ENCODE data around the gene ADAM12. TPM values are rescaled to one million over a fixed set of nuclear protein-coding genes. Genes with fewer than 3 reads are reported as not detected.

The ADAM12 gene
- total and polyA plus RNA-seq, 2 experiments from 2014 or later, result 0.13 to 0.87 TPM

DNA sequence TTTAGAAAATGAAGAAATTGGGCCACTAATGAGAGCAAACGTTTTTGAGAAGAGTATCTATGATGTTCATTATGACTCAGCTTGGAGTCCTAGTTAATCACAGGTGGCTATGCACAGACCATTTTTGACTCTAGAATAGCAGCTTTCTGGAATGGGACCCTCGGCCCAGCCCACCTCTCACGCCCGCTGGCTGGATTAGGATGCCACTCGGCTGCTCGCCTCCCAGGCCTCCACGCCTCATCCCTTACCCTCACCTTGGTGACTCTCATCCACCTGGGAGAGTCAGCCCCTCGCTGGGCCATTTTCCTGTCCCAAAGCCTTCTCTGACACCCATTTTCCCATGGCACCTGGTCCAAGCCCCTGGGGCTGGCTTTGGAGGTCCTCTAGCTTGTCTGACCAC, 173.6 kb downstream of the ADAM12 start:
- Histone ChIP-seq H3K27ac (ENCODE audit: low read depth) (no peak overlapping the region), H3K4me2 (no peak overlapping the region), H3F3A (replicated peaks; ENCODE audit: low read depth) (no peaks in the 10 kb centered on the region), H3K36me3 (ENCODE audit: insufficient read depth) (no peaks in the 10 kb centered on the region), H3K4me3 (no peak overlapping the region), H3K4me1 (ENCODE audit: insufficient read depth) (no peaks in the 10 kb centered on the region), H4K20me1 (replicated peaks; ENCODE audit: insufficient read depth) (no peaks in the 10 kb centered on the region), H2AFZ (no peak overlapping the region), H3K9me2 (ENCODE audit: insufficient read depth) (0 out of 2 replicates have a peak, but pooled peaks cover 8% of the 10 kb centered on the region), H3K79me2 (replicated peaks; ENCODE audit: insufficient read depth) (no peaks in the 10 kb centered on the region), H3K27me3 (ENCODE audit: insufficient read depth) (no peaks in the 10 kb centered on the region)
- ATAC-seq, result no peak
- H3K27ac Mint-ChIP-seq, result no peak overlapping the region; the same call in 1 of the 2 replicates
- no peak for DNase-seq (ENCODE audit: low spot score)
- no peaks in the 10 kb centered on the region for H3K36me3 Mint-ChIP-seq (ENCODE audit: low read depth)
- no peak overlapping the region for H3K4me3 Mint-ChIP-seq
- TF ChIP-seq CREB1 (CRISPR knock-in tag; IDR thresholded peaks at IDR 0.05; ENCODE audit: low read depth), result no peak
- no peak for TF ChIP-seq EZH2phosphoT487 (IDR thresholded peaks at IDR 0.05; ENCODE audit: unreplicated experiment)
- TF ChIP-seq ZNF331 (CRISPR knock-in tag; IDR thresholded peaks at IDR 0.05; ENCODE audit: low read depth), result no peak
- TF ChIP-seq, protein P1, sequence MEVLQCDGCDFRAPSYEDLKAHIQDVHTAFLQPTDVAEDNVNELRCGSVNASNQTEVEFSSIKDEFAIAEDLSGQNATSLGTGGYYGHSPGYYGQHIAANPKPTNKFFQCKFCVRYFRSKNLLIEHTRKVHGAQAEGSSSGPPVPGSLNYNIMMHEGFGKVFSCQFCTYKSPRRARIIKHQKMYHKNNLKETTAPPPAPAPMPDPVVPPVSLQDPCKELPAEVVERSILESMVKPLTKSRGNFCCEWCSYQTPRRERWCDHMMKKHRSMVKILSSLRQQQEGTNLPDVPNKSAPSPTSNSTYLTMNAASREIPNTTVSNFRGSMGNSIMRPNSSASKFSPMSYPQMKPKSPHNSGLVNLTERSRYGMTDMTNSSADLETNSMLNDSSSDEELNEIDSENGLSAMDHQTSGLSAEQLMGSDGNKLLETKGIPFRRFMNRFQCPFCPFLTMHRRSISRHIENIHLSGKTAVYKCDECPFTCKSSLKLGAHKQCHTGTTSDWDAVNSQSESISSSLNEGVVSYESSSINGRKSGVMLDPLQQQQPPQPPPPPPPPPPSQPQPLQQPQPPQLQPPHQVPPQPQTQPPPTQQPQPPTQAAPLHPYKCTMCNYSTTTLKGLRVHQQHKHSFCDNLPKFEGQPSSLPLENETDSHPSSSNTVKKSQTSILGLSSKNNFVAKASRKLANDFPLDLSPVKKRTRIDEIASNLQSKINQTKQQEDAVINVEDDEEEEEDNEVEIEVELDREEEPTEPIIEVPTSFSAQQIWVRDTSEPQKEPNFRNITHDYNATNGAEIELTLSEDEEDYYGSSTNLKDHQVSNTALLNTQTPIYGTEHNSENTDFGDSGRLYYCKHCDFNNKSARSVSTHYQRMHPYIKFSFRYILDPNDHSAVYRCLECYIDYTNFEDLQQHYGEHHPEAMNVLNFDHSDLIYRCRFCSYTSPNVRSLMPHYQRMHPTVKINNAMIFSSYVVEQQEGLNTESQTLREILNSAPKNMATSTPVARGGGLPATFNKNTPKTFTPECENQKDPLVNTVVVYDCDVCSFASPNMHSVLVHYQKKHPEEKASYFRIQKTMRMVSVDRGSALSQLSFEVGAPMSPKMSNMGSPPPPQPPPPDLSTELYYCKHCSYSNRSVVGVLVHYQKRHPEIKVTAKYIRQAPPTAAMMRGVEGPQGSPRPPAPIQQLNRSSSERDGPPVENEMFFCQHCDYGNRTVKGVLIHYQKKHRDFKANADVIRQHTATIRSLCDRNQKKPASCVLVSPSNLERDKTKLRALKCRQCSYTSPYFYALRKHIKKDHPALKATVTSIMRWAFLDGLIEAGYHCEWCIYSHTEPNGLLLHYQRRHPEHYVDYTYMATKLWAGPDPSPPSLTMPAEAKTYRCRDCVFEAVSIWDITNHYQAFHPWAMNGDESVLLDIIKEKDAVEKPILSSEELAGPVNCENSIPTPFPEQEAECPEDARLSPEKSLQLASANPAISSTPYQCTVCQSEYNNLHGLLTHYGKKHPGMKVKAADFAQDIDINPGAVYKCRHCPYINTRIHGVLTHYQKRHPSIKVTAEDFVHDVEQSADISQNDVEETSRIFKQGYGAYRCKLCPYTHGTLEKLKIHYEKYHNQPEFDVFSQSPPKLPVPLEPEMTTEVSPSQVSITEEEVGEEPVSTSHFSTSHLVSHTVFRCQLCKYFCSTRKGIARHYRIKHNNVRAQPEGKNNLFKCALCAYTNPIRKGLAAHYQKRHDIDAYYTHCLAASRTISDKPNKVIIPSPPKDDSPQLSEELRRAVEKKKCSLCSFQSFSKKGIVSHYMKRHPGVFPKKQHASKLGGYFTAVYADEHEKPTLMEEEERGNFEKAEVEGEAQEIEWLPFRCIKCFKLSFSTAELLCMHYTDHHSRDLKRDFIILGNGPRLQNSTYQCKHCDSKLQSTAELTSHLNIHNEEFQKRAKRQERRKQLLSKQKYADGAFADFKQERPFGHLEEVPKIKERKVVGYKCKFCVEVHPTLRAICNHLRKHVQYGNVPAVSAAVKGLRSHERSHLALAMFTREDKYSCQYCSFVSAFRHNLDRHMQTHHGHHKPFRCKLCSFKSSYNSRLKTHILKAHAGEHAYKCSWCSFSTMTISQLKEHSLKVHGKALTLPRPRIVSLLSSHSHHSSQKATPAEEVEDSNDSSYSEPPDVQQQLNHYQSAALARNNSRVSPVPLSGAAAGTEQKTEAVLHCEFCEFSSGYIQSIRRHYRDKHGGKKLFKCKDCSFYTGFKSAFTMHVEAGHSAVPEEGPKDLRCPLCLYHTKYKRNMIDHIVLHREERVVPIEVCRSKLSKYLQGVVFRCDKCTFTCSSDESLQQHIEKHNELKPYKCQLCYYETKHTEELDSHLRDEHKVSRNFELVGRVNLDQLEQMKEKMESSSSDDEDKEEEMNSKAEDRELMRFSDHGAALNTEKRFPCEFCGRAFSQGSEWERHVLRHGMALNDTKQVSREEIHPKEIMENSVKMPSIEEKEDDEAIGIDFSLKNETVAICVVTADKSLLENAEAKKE (CRISPR knock-in tag; IDR thresholded peaks at IDR 0.05), result no peak
- no peak for TF ChIP-seq ETS1 (IDR thresholded peaks at IDR 0.05)
- no peak for TF ChIP-seq EZH2 (IDR thresholded peaks at IDR 0.05; ENCODE audit: low read depth, unreplicated experiment)
- no peak for TF ChIP-seq POLR2AphosphoS5 (IDR thresholded peaks at IDR 0.05; ENCODE audit: low read depth)
- no peaks in the 10 kb centered on the region; the same call in 2 of the 3 replicates for H3K9me3 Mint-ChIP-seq
- peaks cover 16% of the 10 kb centered on the region for H3K27me3 Mint-ChIP-seq (ENCODE audit: insufficient read depth, low read depth, poor library complexity)
- peaks cover 15% of the 10 kb centered on the region for H3K4me1 Mint-ChIP-seq
